K562 (cell line): Measurements from ENCODE around the gene PSMD11. TPM values are rescaled to one million over a fixed set of nuclear protein-coding genes. Genes with fewer than 3 reads are reported as not detected.

Source experiments
- ATAC-seq: fragments of 200-7000 bp; cut with Tn5 transposase; 3 replicates; pipeline ENCODE4 v1.9.1; 2020; ENCODE audit warnings: moderate library complexity
- BruUV-seq: library from RNA; stranded (reverse); fragments of 400-500 nt; replicated peaks from 2 replicates; lab custom pipeline; 2021; lab: Mats Ljungman, UMichigan
- CTCF ChIA-PET: fragments of 300-600 bp; formaldehyde crosslinking; extraction: SDS; loops from one replicate; lab custom pipeline; 2021; ENCODE audit warnings: low intra/inter-chr PET ratio; lab: Yijun Ruan, JAX
- POLR2A ChIA-PET: fragments of 300-600, 350-650 bp; sonication (Branson Sonifier 250); formaldehyde crosslinking; extraction: SDS; loops from one replicate; lab custom pipeline; 2021; ENCODE audit warnings: antibody characterized with exemption, inconsistent platforms; lab: Yijun Ruan, JAX
- DNase-seq, 4 experiments: peaks; one replicate each; pipeline versions ENCODE4 v3.0.0 to v3.0.0-alpha.2; 2011 to 2018; ENCODE audit warnings: low spot score in 3 of 4, mixed read lengths in 3 of 4; ENCODE audit errors: extremely low read depth in 1 of 4
- FAIRE-seq: peaks from 2 replicates; lab custom pipeline; 2011; peaks lifted over from hg19 to GRCh38; lab: Jason Lieb, UNC
- H2AFZ ChIP-seq: 2 replicates; pipeline ENCODE4 v1.6.0; 2011; ENCODE audit warnings: low read depth, low read length, control low read depth, inconsistent platforms
- H3K27ac ChIP-seq: fragments of 200-600 bp; 3 replicates; pipeline ENCODE4 v1.8.0; 2011; ENCODE audit warnings: low read depth, mild to moderate bottlenecking, control low read depth, inconsistent platforms, low read length, moderate library complexity, mixed read lengths; ENCODE audit errors: extremely low read depth
- H3K27me3 ChIP-seq, 2 experiments: fragments of 300-600 bp in 1 of 2; 2 replicates in 1 of 2; 3 replicates in 1 of 2; pipeline versions ENCODE4 v1.6.0 to v1.8.0; 2011; ENCODE audit warnings: inconsistent platforms in 2 of 2, low read length in 2 of 2, mild to moderate bottlenecking in 1 of 2, mixed read lengths in 1 of 2, moderate library complexity in 1 of 2; ENCODE audit not compliant: control insufficient read depth in 2 of 2, insufficient read depth in 2 of 2
- H3K36me3 ChIP-seq: fragments of 300-600 bp; 3 replicates; pipeline ENCODE4 v1.8.0; 2011; ENCODE audit warnings: mild to moderate bottlenecking, low read length, inconsistent platforms; ENCODE audit not compliant: control insufficient read depth, insufficient read depth
- H3K4me1 ChIP-seq, 2 experiments: fragments of 200-600 bp in 1 of 2; replicated peaks in 1 of 2; 2 replicates in 1 of 2; 3 replicates in 1 of 2; pipeline versions ENCODE4 v1.5.1 to v1.8.0; 2011; ENCODE audit warnings: inconsistent platforms in 2 of 2, low read length in 2 of 2, mild to moderate bottlenecking in 1 of 2, mixed read lengths in 1 of 2, moderate library complexity in 1 of 2; ENCODE audit not compliant: control insufficient read depth in 2 of 2, insufficient read depth in 2 of 2
- H3K4me2 ChIP-seq: 2 replicates; pipeline ENCODE4 v1.6.1; 2011; ENCODE audit warnings: low read length, control low read depth, inconsistent platforms, mixed read lengths; ENCODE audit not compliant: insufficient read depth
- H3K4me3 ChIP-seq: fragments of 200-600 bp; sonication (generic), shearing (Covaris generic); 2 replicates; pipeline ENCODE4 v1.5.1; 2016; ENCODE audit warnings: control low read depth, inconsistent platforms
- H3K79me2 ChIP-seq: fragments of 200-600 bp; 3 replicates; pipeline ENCODE4 v1.8.0; 2011; ENCODE audit warnings: low read length, inconsistent platforms; ENCODE audit not compliant: control insufficient read depth, insufficient read depth
- H3K9ac ChIP-seq, 2 experiments: 2 replicates each; pipeline versions ENCODE4 v1.6.0 to v1.6.1; 2011; ENCODE audit warnings: low read depth in 2 of 2, low read length in 2 of 2, control low read depth in 1 of 2, inconsistent platforms in 1 of 2, mild to moderate bottlenecking in 1 of 2, mixed read lengths in 1 of 2; ENCODE audit not compliant: insufficient read depth in 1 of 2
- H3K9me1 ChIP-seq: one replicate; pipeline ENCODE4 v1.6.0; 2011; ENCODE audit warnings: inconsistent platforms, mild to moderate bottlenecking, low read length, moderate library complexity; ENCODE audit not compliant: control insufficient read depth, insufficient read depth
- H3K9me3 ChIP-seq: replicated peaks from 2 replicates; pipeline ENCODE4 v1.5.1; 2011; ENCODE audit warnings: low read depth, low read length, inconsistent platforms; ENCODE audit not compliant: control insufficient read depth, insufficient read depth
- H4K20me1 ChIP-seq: replicated peaks from 2 replicates; pipeline ENCODE4 v1.6.1; 2011; ENCODE audit warnings: low read length, inconsistent platforms, mixed read lengths; ENCODE audit not compliant: control insufficient read depth, insufficient read depth
- CBX2 ChIP-seq: fragments of 200-600 bp; sonication (generic); IDR thresholded peaks from one replicate; pipeline ENCODE4 v1.6.1; 2012; ENCODE audit warnings: mild to moderate bottlenecking, low read length, inconsistent platforms; ENCODE audit not compliant: insufficient read depth, poor library complexity, severe bottlenecking
- CBX8 ChIP-seq: fragments of 200-600 bp; sonication (generic); IDR thresholded peaks from 2 replicates; pipeline ENCODE4 v1.6.1; 2012; ENCODE audit warnings: borderline replicate concordance, mixed run types, low read depth, mild to moderate bottlenecking, moderate library complexity, mixed read lengths, low read length, control low read depth, inconsistent platforms; ENCODE audit not compliant: poor library complexity, severe bottlenecking; ENCODE audit errors: extremely low read depth
- DPF2 ChIP-seq: fragments of 450-650 bp; IDR thresholded peaks from 2 replicates; pipeline ENCODE4 v1.6.1; 2016
- E4F1 ChIP-seq: fragments of 250-450 bp; sonication (Bioruptor Pico); IDR thresholded peaks from 2 replicates; pipeline ENCODE4 v1.5.0; 2021; ENCODE audit warnings: mild to moderate bottlenecking, borderline replicate concordance
- ELF4 ChIP-seq: fragments of 450-650 bp; formaldehyde crosslinking; IDR thresholded peaks from 2 replicates; pipeline ENCODE4 v1.4.0; 2022; ENCODE audit warnings: missing genetic modification characterization
- FOXJ2 ChIP-seq: fragments of 200-800 bp; sonication (Bioruptor generic); IDR thresholded peaks from 2 replicates; pipeline ENCODE4 v1.6.1; 2016; ENCODE audit warnings: missing genetic modification characterization, missing compliant biosample characterization
- GABPB2 ChIP-seq: fragments of 250-450 bp; sonication (Bioruptor Pico); conservative IDR thresholded peaks from 2 replicates; pipeline ENCODE4 v1.5.1; 2021; ENCODE audit warnings: mild to moderate bottlenecking
- GTF2A2 ChIP-seq: IDR thresholded peaks from 2 replicates; pipeline ENCODE4 v1.6.1; 2016; ENCODE audit warnings: mild to moderate bottlenecking, missing genetic modification characterization, missing compliant biosample characterization
- GTF2E2 ChIP-seq: fragments of 200-800 bp; sonication (Bioruptor generic); IDR thresholded peaks from 2 replicates; pipeline ENCODE4 v1.6.1; 2016; ENCODE audit warnings: missing genetic modification characterization, missing compliant biosample characterization
- HBP1 ChIP-seq: fragments of 450-650 bp; formaldehyde crosslinking; IDR thresholded peaks from 2 replicates; pipeline ENCODE4 v1.4.0; 2022; ENCODE audit warnings: missing genetic modification characterization
- MAZ ChIP-seq, 2 experiments: fragments of 450-650 bp in 1 of 2; sonication (generic) in 1 of 2; formaldehyde crosslinking; IDR thresholded peaks in 1 of 2; conservative IDR thresholded peaks in 1 of 2; 2 replicates each; pipeline versions ENCODE4 v1.4.0 to v1.5.0; 2020; ENCODE audit warnings: mild to moderate bottlenecking in 1 of 2, missing genetic modification reagents in 1 of 2
- MED1 ChIP-seq: sonication (generic); formaldehyde crosslinking; IDR thresholded peaks from 2 replicates; pipeline ENCODE4 v1.8.1; 2023; ENCODE audit warnings: missing genetic modification reagents, borderline replicate concordance
- WGBS: fragments of 100-300 bp; shearing (Covaris generic); methylation state at CpG from one replicate; pipeline ENCODE4 v1.1.6; 2016; ENCODE audit warnings: low coverage, mixed read lengths; ENCODE audit not compliant: insufficient coverage; ENCODE audit errors: missing lambda C conversion rate; 5-methylcytosine and 5-hydroxymethylcytosine counted together
- in situ Hi-C: fragments of 300-500 bp; cut with MboI; formaldehyde crosslinking; loops from 4 replicates; pipeline ENCODE4 v1.15.0; 2018; ENCODE audit warnings: inconsistent platforms, mixed read lengths
- intact Hi-C: fragments of 100-400 bp; cut with micrococcal nuclease; formaldehyde crosslinking; loops from 2 replicates; pipeline ENCODE4 v1.14.2; 2022
- polyA plus RNA-seq, 8 experiments: library from polyadenylated mRNA; depleted of rRNA in 4 of 8; stranded (reverse) in 5 of 8; unstranded in 3 of 8; fragments of >200 nt; fragmentation: Nextera tagmentation in 2 of 8; fragmentation: Illumina TruSeq in 1 of 8; extraction: Ambion mirVana in 2 of 8; extraction: Trizol in 1 of 8; gene quantifications; 2 replicates each; pipeline versions ENCODE4 v1.2.1 to v1.2.3, GENCODE V29; 2011 to 2014; ENCODE audit warnings: inconsistent platforms in 1 of 8, missing spikeins in 1 of 8
- total RNA-seq, 7 experiments: library from RNA; depleted of rRNA in 6 of 7; stranded (reverse); fragments of >200 nt in 6 of 7; fragmentation: Illumina TruSeq in 2 of 7; extraction: Trizol in 2 of 7; gene quantifications; 2 replicates each; pipeline versions ENCODE4 v1.2.1 to v1.2.3, GENCODE V29; 2011 to 2021; ENCODE audit warnings: low replicate concordance in 1 of 7

PSMD11 gene
- total and polyA plus RNA-seq, 9 of the 15 experiments (the other 6 are each of a cell fraction or from before 2014, with no cell fraction given): 104 to 378 (median 158) TPM

DNA sequence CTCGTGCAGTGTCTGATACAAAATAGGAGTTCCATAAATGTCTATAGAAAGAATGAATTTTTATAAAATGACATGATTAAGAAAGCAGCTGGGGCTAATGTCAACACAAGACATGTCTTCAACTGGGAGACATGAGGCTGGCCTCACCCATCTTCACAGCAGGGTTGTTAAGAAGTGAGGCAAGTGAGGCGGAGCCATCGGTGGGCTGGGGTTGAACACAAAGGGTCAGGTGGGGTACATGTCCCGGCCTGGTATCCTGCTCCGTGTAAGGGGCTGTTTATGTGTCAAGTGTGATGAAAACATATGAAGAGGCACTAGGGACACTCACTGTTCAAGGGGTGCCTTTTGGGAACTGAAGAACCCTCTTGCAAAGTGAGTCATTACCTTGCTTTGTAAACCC lies 64.6 kb downstream of the PSMD11 start (continued):
- no peak for TF ChIP-seq E4F1 (CRISPR knock-in tag)
- no peak for TF ChIP-seq MED1 (CRISPR knock-in tag)
- TF ChIP-seq DPF2: no peak
- no peak for TF ChIP-seq CBX8

DNA sequence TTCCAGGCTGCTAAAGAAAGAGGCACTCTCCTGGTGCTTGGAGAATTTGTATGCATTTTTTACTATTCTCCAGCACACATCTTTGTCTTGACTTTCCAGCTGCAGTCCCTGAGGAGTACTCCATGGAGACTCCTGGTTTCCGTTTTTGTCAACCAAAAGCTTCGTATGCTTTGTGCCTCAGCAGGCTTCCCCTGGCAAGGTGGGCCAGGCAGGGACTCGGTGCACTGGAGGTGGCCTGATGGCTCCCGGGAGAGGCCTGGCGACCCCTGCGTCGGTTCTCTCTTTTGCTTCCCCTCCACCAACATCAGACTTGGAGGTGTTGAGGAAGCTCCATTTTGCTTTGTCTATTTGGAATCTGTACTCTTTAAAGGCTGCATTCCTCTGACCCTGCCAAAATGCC lies 66.2 kb downstream of the PSMD11 start:
- FAIRE-seq (no peak), ATAC-seq (no peak), DNase-seq (no peak)
- H3K79me2 ChIP-seq: no peaks in the 10 kb centered on the region
- H3K36me3 ChIP-seq: no peaks in the 10 kb centered on the region
- intact Hi-C loops: no loop called here
- no peaks in the 10 kb centered on the region for H3K4me1 ChIP-seq
- no peak overlapping the region for H2AFZ ChIP-seq
- TF ChIP-seq HBP1 (no peak), MAZ (CRISPR knock-in tag; conservative IDR thresholded peaks at IDR 0.05 in 1 of 2, IDR thresholded peaks at IDR 0.05 in 1 of 2) (no peak), CBX2 (no peak), ELF4 (CRISPR knock-in tag) (no peak), FOXJ2 (no peak), GABPB2 (no peak), GTF2E2 (no peak), GTF2A2 (tag) (no peak)
- WGBS: 57% methylated on average over 7 of the region's 7 CpGs
- CTCF ChIA-PET: no interaction called here
- BruUV-seq: no TSS peak
- H3K27ac ChIP-seq: no peak overlapping the region
- no peaks in the 10 kb centered on the region for H3K27me3 ChIP-seq
- H3K9ac ChIP-seq: no peak overlapping the region
- no peak overlapping the region for H3K4me3 ChIP-seq
- no peaks in the 10 kb centered on the region for H3K9me1 ChIP-seq
- H3K9me3 ChIP-seq: no peaks in the 10 kb centered on the region
- no peaks in the 10 kb centered on the region for H4K20me1 ChIP-seq
- POLR2A ChIA-PET: interaction anchor here (0.6 kb wide), 1 partner anchor 246 kb away, joined by 3 read pairs; no protein-coding TSS in a partner anchor
- no peak overlapping the region for H3K4me2 ChIP-seq
- in situ Hi-C loops: no loop called here
